DOHH2 (cell line): Measurements from ENCODE around the gene CNBP.
A peak's percentile ranks its signal among the peaks of the same experiment; 100 is the strongest.

Source experiments
- H3F3A ChIP-seq: fragments of 200-600 bp; sonication (generic), shearing (Covaris generic); 2 replicates; pipeline ENCODE4 v1.6.0; 2016; ENCODE audit warnings: antibody characterized with exemption, mild to moderate bottlenecking; ENCODE audit not compliant: control insufficient read depth, insufficient read depth
- H3K27ac ChIP-seq: fragments of 200-600 bp; sonication (generic); 2 replicates; pipeline ENCODE4 v1.5.1; 2014; ENCODE audit warnings: low read depth, mild to moderate bottlenecking, low read length, moderate library complexity
- H3K27me3 ChIP-seq: fragments of 200-600 bp; sonication (generic); 2 replicates; pipeline ENCODE4 v1.6.1; 2014; ENCODE audit warnings: mild to moderate bottlenecking, low read length, mixed read lengths; ENCODE audit not compliant: control insufficient read depth
- H3K36me3 ChIP-seq: fragments of 200-600 bp; sonication (generic); 2 replicates; pipeline ENCODE4 v1.6.1; 2014; ENCODE audit warnings: mild to moderate bottlenecking, low read length, moderate library complexity, mixed read lengths; ENCODE audit not compliant: control insufficient read depth
- H3K4me1 ChIP-seq: fragments of 200-600 bp; sonication (generic); 2 replicates; pipeline ENCODE4 v1.6.1; 2014; ENCODE audit warnings: mild to moderate bottlenecking, low read length, mixed read lengths; ENCODE audit not compliant: control insufficient read depth
- H3K4me2 ChIP-seq: fragments of 200-600 bp; sonication (generic); 2 replicates; pipeline ENCODE4 v1.6.0; 2014; ENCODE audit warnings: mild to moderate bottlenecking, low read length, moderate library complexity
- H3K4me3 ChIP-seq: fragments of 200-600 bp; sonication (generic); 2 replicates; pipeline ENCODE4 v1.5.1; 2014; ENCODE audit warnings: mild to moderate bottlenecking, low read length, mixed read lengths
- H3K79me2 ChIP-seq: fragments of 200-600 bp; sonication (generic); 2 replicates; pipeline ENCODE4 v1.6.1; 2014; ENCODE audit warnings: mild to moderate bottlenecking, low read length, mixed read lengths; ENCODE audit not compliant: control insufficient read depth
- H3K9me2 ChIP-seq: fragments of 200-600 bp; sonication (generic); replicated peaks from 2 replicates; pipeline ENCODE4 v1.6.1; 2014; ENCODE audit warnings: mild to moderate bottlenecking, low read length, mixed read lengths; ENCODE audit not compliant: control insufficient read depth
- H3K9me3 ChIP-seq: fragments of 200-600 bp; sonication (generic); 2 replicates; pipeline ENCODE4 v1.6.1; 2014; ENCODE audit warnings: antibody characterized with exemption, low read length, mixed read lengths; ENCODE audit not compliant: control insufficient read depth, insufficient read depth
- H4K20me1 ChIP-seq: fragments of 200-600 bp; sonication (generic); 2 replicates; pipeline ENCODE4 v1.6.0; 2014; ENCODE audit warnings: low read depth, mild to moderate bottlenecking, antibody characterized with exemption, low read length, moderate library complexity; ENCODE audit not compliant: control insufficient read depth, insufficient read depth
- CTCF ChIP-seq: fragments of 200-600 bp; sonication (generic); IDR thresholded peaks from one replicate; pipeline ENCODE4 v1.5.1; 2014; ENCODE audit warnings: antibody characterized with exemption, mild to moderate bottlenecking, low read depth, low read length; ENCODE audit not compliant: poor library complexity, severe bottlenecking
- EZH2phosphoT487 ChIP-seq: fragments of 200-600 bp; sonication (generic); IDR thresholded peaks from 2 replicates; pipeline ENCODE4 v1.6.1; 2017; ENCODE audit warnings: borderline replicate concordance, mild to moderate bottlenecking, antibody characterized with exemption, low read length, moderate library complexity, mixed read lengths

The CNBP gene

DNA sequence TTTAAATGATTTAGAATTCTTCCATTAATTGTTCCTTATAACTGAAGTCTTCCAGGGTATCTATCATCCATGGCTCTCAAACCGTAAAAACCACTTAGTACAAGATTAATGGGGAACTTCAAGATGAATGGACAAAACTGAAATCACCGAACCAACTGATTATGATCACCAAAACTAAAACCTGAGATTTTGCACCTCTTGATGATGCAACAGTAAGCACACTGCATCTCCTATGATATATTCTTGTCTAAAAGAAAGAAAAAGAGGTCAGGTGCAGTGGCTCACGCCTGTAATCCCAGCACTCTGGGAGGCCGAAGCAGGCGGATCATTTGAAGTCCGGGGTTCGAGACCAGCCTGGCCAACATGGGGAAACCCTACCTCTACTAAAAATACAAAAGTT lies 19.2 kb downstream of the CNBP start:
- H3F3A ChIP-seq: peaks cover 53% of the 10 kb centered on the region

DNA sequence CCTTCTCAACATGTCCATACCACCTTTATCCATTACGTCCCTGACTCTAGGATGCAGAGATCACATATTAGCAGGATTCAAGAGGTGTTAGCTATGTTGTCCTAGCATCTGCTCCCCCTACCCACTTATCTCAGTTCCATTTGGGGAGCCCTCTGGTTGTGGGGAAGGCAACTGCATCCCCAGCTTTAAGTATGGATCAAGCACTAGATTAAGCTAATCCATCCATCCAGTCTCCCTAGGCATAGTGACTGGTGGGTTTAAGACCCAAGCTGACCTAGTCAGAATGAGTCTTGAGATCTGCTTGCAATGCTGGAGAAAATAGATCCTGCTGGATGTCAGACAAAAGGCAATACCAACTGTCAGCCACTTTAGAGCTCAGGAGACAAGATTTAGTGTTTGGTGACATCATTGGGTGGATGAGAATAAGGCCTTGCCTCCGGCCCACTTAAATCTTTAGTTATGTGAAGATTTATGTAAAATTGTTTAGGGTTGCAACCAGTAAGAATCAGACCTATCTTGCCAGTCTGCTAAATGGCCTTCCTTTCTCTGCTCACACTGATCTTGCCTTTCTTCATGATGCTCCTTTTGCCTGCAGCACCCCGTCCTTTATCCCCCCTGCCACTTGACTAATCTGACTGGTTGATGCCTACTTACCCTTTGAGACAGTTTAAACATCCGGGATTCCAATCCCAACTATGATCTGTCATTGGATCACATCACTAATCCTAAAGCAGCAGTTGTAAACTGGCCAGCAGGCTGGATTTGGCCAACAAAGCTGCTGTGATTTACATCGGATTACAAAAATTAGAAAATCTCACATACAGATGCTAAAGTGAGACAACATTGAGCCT lies 20.7 kb downstream of the CNBP start:
- Histone ChIP-seq H3F3A (peaks cover 45% of the 10 kb centered on the region), H3K9me2 (no peaks in the 10 kb centered on the region), H4K20me1 (no peaks in the 10 kb centered on the region), H3K36me3 (peaks cover 42% of the 10 kb centered on the region), H3K9me3 (no peaks in the 10 kb centered on the region), H3K4me1 (peaks cover 29% of the 10 kb centered on the region), H3K79me2 (peaks cover 26% of the 10 kb centered on the region), H3K27ac (peak overlapping the region; percentile 92), H3K4me2 (peak overlapping the region; percentile 86), H3K4me3 (peak overlapping the region; percentile 73), H3K27me3 (no peaks in the 10 kb centered on the region)
- no peak for TF ChIP-seq EZH2phosphoT487
- peak; percentile 39 for TF ChIP-seq CTCF

More for the DNA sequence above, 19.2 kb downstream of the CNBP start:
- no peak overlapping the region for H3K4me3 ChIP-seq
- no peaks in the 10 kb centered on the region for H3K27me3 ChIP-seq
- no peaks in the 10 kb centered on the region for H3K9me2 ChIP-seq
- H3K4me2 ChIP-seq: no peak overlapping the region
- H3K9me3 ChIP-seq: no peaks in the 10 kb centered on the region
- no peak overlapping the region for H3K27ac ChIP-seq
- H3K4me1 ChIP-seq: peaks cover 21% of the 10 kb centered on the region
- no peak for TF ChIP-seq EZH2phosphoT487
- peaks cover 15% of the 10 kb centered on the region for H3K79me2 ChIP-seq
- H3K36me3 ChIP-seq: peaks cover 36% of the 10 kb centered on the region
- no peaks in the 10 kb centered on the region for H4K20me1 ChIP-seq

DNA sequence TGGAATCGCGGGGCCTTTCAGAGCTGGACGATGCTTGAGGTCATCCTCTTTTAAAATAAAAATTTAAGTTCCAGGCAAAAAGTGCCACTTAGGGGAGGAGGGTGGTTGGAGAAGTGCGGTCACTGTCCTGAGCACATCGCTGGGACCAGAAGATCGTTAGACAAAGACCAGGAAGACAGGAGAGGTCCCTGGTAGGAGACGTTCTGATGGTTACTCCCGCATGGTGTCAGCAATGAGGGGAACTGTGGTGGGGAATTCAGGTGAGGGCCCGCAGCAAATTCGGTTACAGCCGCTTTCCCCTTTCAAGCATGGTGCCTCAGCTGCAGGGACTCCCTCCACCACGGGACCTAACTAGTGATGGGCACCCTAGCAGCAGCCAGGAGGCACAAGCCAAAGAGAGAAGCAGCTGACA lies 21.8 kb downstream of the CNBP start:
- no peaks in the 10 kb centered on the region for H3K9me2 ChIP-seq
- H3K4me3 ChIP-seq: peak overlapping the region; percentile 73
- H3K27me3 ChIP-seq: no peaks in the 10 kb centered on the region
- peaks cover 29% of the 10 kb centered on the region for H3K4me1 ChIP-seq
- no peaks in the 10 kb centered on the region for H4K20me1 ChIP-seq
- H3F3A ChIP-seq: peaks cover 38% of the 10 kb centered on the region
- no peak for TF ChIP-seq EZH2phosphoT487
- TF ChIP-seq CTCF: peak; percentile 43
- H3K36me3 ChIP-seq: peaks cover 42% of the 10 kb centered on the region
- peaks cover 26% of the 10 kb centered on the region for H3K79me2 ChIP-seq
- peak overlapping the region; percentile 92 for H3K27ac ChIP-seq
- H3K9me3 ChIP-seq: no peaks in the 10 kb centered on the region
- peak overlapping the region; percentile 86 for H3K4me2 ChIP-seq
